Lower leg skin (tissue), 3 donors: ENCODE measurements around the gene GABRG3.

Source experiments
- CTCF ChIP-seq, 3 donors: fragments of 450-650 bp; IDR thresholded peaks; one replicate each; pipeline ENCODE4 v1.5.1; 2016; ENCODE audit warnings: antibody characterized with exemption in 3 of 3, mild to moderate bottlenecking in 3 of 3, moderate library complexity in 2 of 3
- POLR2A ChIP-seq, 2 donors: fragments of 450-650 bp; IDR thresholded peaks; one replicate each; pipeline ENCODE4 v1.6.1; 2016 to 2017; ENCODE audit warnings: antibody characterized with exemption in 2 of 2, mild to moderate bottlenecking in 1 of 2, moderate library complexity in 1 of 2

- TF ChIP-seq CTCF (IDR thresholded peaks at IDR 0.05) (no peak), POLR2A (IDR thresholded peaks at IDR 0.05) (no peak)
Measured at GRCh38 chr15:27396996-27397395, 426.0 kb downstream of the GABRG3 start.
